ENCODE measurements around the gene BCAS3.

DNA sequence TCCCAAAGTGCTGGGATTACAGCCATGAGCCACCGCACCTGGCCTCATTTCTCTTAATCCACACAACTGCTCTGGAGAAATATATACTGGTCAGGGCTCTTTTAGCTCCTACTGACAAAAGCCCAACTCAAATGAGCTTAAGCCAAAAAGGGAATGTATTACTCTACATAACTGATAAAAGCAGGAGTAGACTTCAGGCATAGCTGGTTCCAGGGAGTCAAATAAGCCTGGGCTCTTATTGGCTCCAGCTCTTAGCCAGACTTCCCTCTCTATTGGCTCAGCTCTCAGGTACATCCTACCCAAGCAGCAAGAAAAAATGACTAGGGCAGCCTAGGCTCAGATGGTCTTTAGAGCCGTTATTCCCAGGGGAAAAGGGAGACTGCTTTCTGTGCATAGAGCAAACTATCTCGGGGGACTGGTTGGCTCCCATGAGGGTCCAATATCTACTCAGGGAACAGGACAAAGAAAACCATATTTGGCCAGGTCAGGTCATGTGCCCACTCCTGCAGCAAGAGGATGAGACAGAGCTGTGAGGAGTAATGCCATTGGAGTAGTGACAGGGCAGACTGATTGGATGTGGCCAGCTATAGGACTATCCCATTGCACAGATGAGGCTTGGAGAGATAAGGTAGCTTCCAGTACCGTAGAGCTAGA lies 743.2 kb downstream of the BCAS3 start:
- no peak for TF ChIP-seq EZH2 (IDR thresholded peaks at IDR 0.05; ENCODE audit: insufficient read depth, poor library complexity, severe bottlenecking)
- no peak for TF ChIP-seq EZH2phosphoT487 (IDR thresholded peaks at IDR 0.05; ENCODE audit: insufficient read depth, low read depth)
